ENCODE measurements around the gene SHQ1. TPM values are rescaled to one million over a fixed set of nuclear protein-coding genes. Genes with fewer than 3 reads are reported as not detected.

SHQ1 gene
- total and polyA plus RNA-seq, 2 donors (not counting 3 experiments of a cell fraction or from before 2014, with no cell fraction given), result 7.3 to 20.6 TPM

DNA sequence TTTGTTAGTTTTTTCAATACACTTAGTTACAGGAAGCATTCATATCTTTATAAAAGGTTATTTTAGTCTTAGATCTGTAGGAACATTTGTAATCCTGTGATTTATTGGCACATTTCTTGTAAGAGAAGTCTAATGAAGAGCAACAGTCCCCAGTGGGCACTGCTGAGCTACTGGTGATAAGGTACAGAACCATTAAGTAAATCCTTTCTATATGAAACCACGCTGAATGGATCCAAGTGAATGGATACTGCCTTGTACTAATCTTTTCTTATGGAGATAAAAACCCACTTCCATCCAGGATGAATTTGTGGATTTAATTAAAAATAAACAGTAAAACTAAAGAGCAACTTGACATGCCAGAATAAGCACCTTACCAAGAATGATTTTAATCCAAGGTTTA lies 64.0 kb downstream of the SHQ1 start:
- intact Hi-C loops (cut with micrococcal nuclease), result no loop called here
- dilution Hi-C loops (cut with MboI; ENCODE audit: extremely low pct_ligation_motif_present, low sequenced_read_pairs), result no loop called here
- CTCF ChIA-PET, result interaction anchor here (1.2 to 2.7 kb wide), 2 partner anchors 14 to 16 kb away, joined by 3 to 8 read pairs; no protein-coding TSS in a partner anchor
- H3K4me2 ChIP-seq (ENCODE audit: insufficient read depth, low read length), result no peak overlapping the region
- no peaks in the 10 kb centered on the region for H3K9me3 ChIP-seq (replicated peaks; ENCODE audit: control insufficient read depth, insufficient read depth, low read length)
- H4K20me1 ChIP-seq (replicated peaks; ENCODE audit: control insufficient read depth, extremely low read depth, insufficient read depth, low read length), result no peaks in the 10 kb centered on the region
- DNase-seq (ENCODE audit: low read depth, low spot score), result no peak
- no peak overlapping the region for H3K4me3 ChIP-seq (replicated peaks in 1 of 3; ENCODE audit: insufficient read depth in 1 of 3, low read depth in 1 of 3, low read length in 3 of 3)
- TF ChIP-seq POLR2A (IDR thresholded peaks at IDR 0.05; ENCODE audit: low read depth, low read length) (no peak), FOS (IDR thresholded peaks at IDR 0.05; ENCODE audit: borderline replicate concordance, insufficient read depth, low read length) (no peak), JUN (IDR thresholded peaks at IDR 0.05; ENCODE audit: borderline replicate concordance, insufficient read depth, insufficient read length, low read depth) (no peak), EZH2 (IDR thresholded peaks at IDR 0.05; ENCODE audit: borderline replicate concordance, low read depth, low read length, severe bottlenecking) (no peak), POLR2AphosphoS5 (IDR thresholded peaks at IDR 0.05; ENCODE audit: insufficient read depth, low read depth, low read length) (no peak), MYC (IDR thresholded peaks at IDR 0.05; ENCODE audit: low read depth, low read length) (no peak), GATA2 (IDR thresholded peaks at IDR 0.05; ENCODE audit: insufficient read depth, insufficient read length, low read depth, low read length) (no peak)
- TF ChIP-seq, protein P1, sequence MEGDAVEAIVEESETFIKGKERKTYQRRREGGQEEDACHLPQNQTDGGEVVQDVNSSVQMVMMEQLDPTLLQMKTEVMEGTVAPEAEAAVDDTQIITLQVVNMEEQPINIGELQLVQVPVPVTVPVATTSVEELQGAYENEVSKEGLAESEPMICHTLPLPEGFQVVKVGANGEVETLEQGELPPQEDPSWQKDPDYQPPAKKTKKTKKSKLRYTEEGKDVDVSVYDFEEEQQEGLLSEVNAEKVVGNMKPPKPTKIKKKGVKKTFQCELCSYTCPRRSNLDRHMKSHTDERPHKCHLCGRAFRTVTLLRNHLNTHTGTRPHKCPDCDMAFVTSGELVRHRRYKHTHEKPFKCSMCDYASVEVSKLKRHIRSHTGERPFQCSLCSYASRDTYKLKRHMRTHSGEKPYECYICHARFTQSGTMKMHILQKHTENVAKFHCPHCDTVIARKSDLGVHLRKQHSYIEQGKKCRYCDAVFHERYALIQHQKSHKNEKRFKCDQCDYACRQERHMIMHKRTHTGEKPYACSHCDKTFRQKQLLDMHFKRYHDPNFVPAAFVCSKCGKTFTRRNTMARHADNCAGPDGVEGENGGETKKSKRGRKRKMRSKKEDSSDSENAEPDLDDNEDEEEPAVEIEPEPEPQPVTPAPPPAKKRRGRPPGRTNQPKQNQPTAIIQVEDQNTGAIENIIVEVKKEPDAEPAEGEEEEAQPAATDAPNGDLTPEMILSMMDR (IDR thresholded peaks at IDR 0.05; ENCODE audit: extremely low read depth in 1 of 2, insufficient read depth in 1 of 2, low read depth in 1 of 2, low read length in 2 of 2), result no peak
- TF ChIP-seq, protein P2, sequence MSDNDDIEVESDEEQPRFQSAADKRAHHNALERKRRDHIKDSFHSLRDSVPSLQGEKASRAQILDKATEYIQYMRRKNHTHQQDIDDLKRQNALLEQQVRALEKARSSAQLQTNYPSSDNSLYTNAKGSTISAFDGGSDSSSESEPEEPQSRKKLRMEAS (IDR thresholded peaks at IDR 0.05; ENCODE audit: insufficient read depth, insufficient read length), result no peak
- no peaks in the 10 kb centered on the region for H3K4me1 ChIP-seq (ENCODE audit: control insufficient read depth, extremely low read depth, insufficient read depth, low read length)
- no peak overlapping the region for H3K27ac ChIP-seq (ENCODE audit: insufficient read depth, low read depth, low read length)
- no peaks in the 10 kb centered on the region for H3K27me3 ChIP-seq (ENCODE audit: control insufficient read depth in 2 of 2, insufficient read depth in 2 of 2, low read length in 2 of 2)
- no peaks in the 10 kb centered on the region for H3K9me1 ChIP-seq (replicated peaks; ENCODE audit: control insufficient read depth, extremely low read depth, insufficient read depth, low read length)
- H3K36me3 ChIP-seq (ENCODE audit: control insufficient read depth in 2 of 2, extremely low read depth in 1 of 2, insufficient read depth in 2 of 2, low read length in 2 of 2), result peaks cover 0 to 4% of the 10 kb centered on the region in 2 experiments
- POLR2A ChIA-PET, result no interaction called here
- no peak overlapping the region for H2AFZ ChIP-seq (ENCODE audit: low read depth, low read length)
- H3K79me2 ChIP-seq (ENCODE audit: control insufficient read depth, insufficient read depth, low read length), result no peaks in the 10 kb centered on the region
- H3K9ac ChIP-seq (replicated peaks; ENCODE audit: extremely low read depth, insufficient read depth, low read length), result no peak overlapping the region
- no peak for FAIRE-seq
- no TSS peak for BruUV-seq (replicated peaks)

All from endothelial cell of umbilical vein (primary cell).